ENCODE results near the gene HGS. TPM values are rescaled to one million over a fixed set of nuclear protein-coding genes. Genes with fewer than 3 reads are reported as not detected.

Gene HGS
- total and polyA plus RNA-seq, 2 of the 13 experiments (the other 11 are each of a cell fraction or from before 2014, with no cell fraction given) = 73.3 to 78.1 TPM

DNA sequence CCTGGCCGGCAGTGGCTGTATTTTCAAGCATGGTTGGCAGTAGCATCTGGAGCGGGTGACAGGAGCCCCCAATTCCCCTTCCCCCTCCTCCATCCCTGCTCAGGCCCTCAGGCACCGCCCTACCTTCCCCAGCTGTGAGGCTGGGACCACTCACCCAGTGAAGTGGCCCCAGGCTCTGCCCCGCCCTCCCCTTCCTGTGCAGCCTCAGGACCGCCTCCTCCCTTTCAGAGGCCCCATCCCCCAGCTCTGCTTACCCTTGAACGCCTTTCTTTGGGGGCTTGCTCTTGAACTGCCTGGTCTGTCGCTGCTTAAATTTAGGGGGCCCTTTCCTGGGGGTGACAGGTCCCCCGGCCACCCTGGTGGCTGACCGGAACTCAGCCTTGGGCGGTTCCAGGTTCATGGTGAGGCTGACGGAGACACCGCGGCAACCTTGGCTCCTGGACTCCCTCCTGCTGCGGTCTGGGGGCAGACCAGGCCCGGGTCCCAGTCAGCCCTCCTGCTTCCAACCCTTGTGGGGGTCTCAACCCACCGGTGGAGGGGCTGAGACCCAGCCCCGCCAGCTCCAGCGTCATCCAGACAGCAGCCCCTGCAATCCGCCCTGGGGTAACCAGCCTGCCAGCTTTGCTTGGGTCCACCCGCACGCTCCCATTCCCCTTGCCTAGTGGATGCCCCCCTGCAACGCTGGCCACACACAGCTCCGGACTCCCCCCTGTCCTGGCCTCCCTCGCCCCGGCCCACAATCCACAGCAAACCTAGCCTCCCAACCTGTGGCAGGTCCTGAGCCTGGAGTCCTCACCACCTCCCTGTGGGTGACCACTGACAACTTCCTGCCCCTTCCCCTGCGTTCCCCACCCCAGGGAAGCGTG is 30.7 kb upstream of the HGS start (continued):
- TF ChIP-seq RARA (CRISPR knock-in tag; IDR thresholded peaks at IDR 0.05) (0 out of 2 replicates have a peak, but pooled peaks have one; percentile 13), ZNF761 (CRISPR knock-in tag; conservative IDR thresholded peaks at IDR 0.05) (0 out of 2 replicates have a peak, but pooled peaks have one; percentile 3), RORA (CRISPR knock-in tag; IDR thresholded peaks at IDR 0.05) (no peak), SOX6 (IDR thresholded peaks at IDR 0.05) (no peak), SOX6 (CRISPR knock-in tag; IDR thresholded peaks at IDR 0.05) (no peak), MYNN (CRISPR knock-in tag; IDR thresholded peaks at IDR 0.05; ENCODE audit: low read depth) (no peak), GZF1 (CRISPR knock-in tag; IDR thresholded peaks at IDR 0.05) (no peak), ZNF101 (CRISPR knock-in tag; IDR thresholded peaks at IDR 0.05; ENCODE audit: borderline replicate concordance, low read depth) (no peak), ZNF703 (CRISPR knock-in tag; IDR thresholded peaks at IDR 0.05; ENCODE audit: borderline replicate concordance) (no peak), HNRNPL (IDR thresholded peaks at IDR 0.05; ENCODE audit: low read depth, low read length) (0 out of 2 replicates have a peak, but pooled peaks have one; percentile 39), ZNF556 (CRISPR knock-in tag; IDR thresholded peaks at IDR 0.05; ENCODE audit: borderline replicate concordance) (peak; percentile 61; the same call in 1 of the 2 replicates), ZNF367 (CRISPR knock-in tag; IDR thresholded peaks at IDR 0.05; ENCODE audit: borderline replicate concordance) (no peak), CHD4 (IDR thresholded peaks at IDR 0.05; ENCODE audit: borderline replicate concordance, low read length) (no peak), ZNF782 (CRISPR knock-in tag; IDR thresholded peaks at IDR 0.05; ENCODE audit: borderline replicate concordance) (no peak), ZNF713 (CRISPR knock-in tag; IDR thresholded peaks at IDR 0.05) (no peak), U2AF1 (optimal IDR thresholded peaks at IDR 0.05; ENCODE audit: low read depth, low read length) (no peak), ZNF83 (CRISPR knock-in tag; IDR thresholded peaks at IDR 0.05; ENCODE audit: borderline replicate concordance) (no peak), ZNF572 (CRISPR knock-in tag; IDR thresholded peaks at IDR 0.05) (0 out of 2 replicates have a peak, but pooled peaks have one; percentile 61), ZNF614 (CRISPR knock-in tag; IDR thresholded peaks at IDR 0.05; ENCODE audit: borderline replicate concordance) (no peak), PHF21A (CRISPR knock-in tag; IDR thresholded peaks at IDR 0.05) (no peak)
- TF ChIP-seq, protein P1, sequence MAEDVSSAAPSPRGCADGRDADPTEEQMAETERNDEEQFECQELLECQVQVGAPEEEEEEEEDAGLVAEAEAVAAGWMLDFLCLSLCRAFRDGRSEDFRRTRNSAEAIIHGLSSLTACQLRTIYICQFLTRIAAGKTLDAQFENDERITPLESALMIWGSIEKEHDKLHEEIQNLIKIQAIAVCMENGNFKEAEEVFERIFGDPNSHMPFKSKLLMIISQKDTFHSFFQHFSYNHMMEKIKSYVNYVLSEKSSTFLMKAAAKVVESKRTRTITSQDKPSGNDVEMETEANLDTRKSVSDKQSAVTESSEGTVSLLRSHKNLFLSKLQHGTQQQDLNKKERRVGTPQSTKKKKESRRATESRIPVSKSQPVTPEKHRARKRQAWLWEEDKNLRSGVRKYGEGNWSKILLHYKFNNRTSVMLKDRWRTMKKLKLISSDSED (CRISPR knock-in tag; IDR thresholded peaks at IDR 0.05) = no peak
- TF ChIP-seq, protein P2, sequence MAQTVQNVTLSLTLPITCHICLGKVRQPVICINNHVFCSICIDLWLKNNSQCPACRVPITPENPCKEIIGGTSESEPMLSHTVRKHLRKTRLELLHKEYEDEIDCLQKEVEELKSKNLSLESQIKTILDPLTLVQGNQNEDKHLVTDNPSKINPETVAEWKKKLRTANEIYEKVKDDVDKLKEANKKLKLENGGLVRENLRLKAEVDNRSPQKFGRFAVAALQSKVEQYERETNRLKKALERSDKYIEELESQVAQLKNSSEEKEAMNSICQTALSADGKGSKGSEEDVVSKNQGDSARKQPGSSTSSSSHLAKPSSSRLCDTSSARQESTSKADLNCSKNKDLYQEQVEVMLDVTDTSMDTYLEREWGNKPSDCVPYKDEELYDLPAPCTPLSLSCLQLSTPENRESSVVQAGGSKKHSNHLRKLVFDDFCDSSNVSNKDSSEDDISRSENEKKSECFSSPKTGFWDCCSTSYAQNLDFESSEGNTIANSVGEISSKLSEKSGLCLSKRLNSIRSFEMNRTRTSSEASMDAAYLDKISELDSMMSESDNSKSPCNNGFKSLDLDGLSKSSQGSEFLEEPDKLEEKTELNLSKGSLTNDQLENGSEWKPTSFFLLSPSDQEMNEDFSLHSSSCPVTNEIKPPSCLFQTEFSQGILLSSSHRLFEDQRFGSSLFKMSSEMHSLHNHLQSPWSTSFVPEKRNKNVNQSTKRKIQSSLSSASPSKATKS (CRISPR knock-in tag; IDR thresholded peaks at IDR 0.05) = no peak
- TF ChIP-seq, protein P3, sequence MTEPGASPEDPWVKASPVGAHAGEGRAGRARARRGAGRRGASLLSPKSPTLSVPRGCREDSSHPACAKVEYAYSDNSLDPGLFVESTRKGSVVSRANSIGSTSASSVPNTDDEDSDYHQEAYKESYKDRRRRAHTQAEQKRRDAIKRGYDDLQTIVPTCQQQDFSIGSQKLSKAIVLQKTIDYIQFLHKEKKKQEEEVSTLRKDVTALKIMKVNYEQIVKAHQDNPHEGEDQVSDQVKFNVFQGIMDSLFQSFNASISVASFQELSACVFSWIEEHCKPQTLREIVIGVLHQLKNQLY (CRISPR knock-in tag; IDR thresholded peaks at IDR 0.05) = no peak
